22Rv1 (cell line): ENCODE results near the gene KATNB1.

Source experiments
- CTCF ChIP-seq: fragments of 450-650 bp; IDR thresholded peaks from 2 replicates; pipeline ENCODE4 v1.5.1; 2017; ENCODE audit warnings: mild to moderate bottlenecking
- ZFX ChIP-seq: fragments of 450-650 bp; IDR thresholded peaks from 2 replicates; pipeline ENCODE4 v1.6.1; 2017; ENCODE audit warnings: antibody characterized with exemption, borderline replicate concordance

GRCh38 chr16:57713596-57713995 lies 22.0 kb upstream of the KATNB1 start:
- TF ChIP-seq CTCF = no peak
- no peak for TF ChIP-seq ZFX
